Spleen (tissue), 7 donors: ENCODE measurements around the gene CNDP2.

Source experiments
- CTCF ChIP-seq, 11 experiments: fragments of 200-600 bp in 7 of 11; fragments of 450-650 bp in 4 of 11; sonication (generic) in 4 of 11; IDR thresholded peaks in 8 of 11; conservative IDR thresholded peaks in 3 of 11; 1 replicate in 7 of 11; 2 replicates in 4 of 11; pipeline versions ENCODE4 v1.4.0 to v1.8.0; 2016 to 2021; ENCODE audit warnings: antibody characterized with exemption in 11 of 11, inconsistent platforms in 4 of 11, mild to moderate bottlenecking in 1 of 11
- POLR2AphosphoS5 ChIP-seq, 3 donors: sonication (generic); formaldehyde crosslinking; IDR thresholded peaks; one replicate each; pipeline ENCODE4 v1.5.1; 2017; ENCODE audit warnings: antibody characterized with exemption in 3 of 3
- donor health status: DM: no; HTN: no; CAD: no; lungs with moderate emphysema.
- donor health status: DM: no; HTN: no; CAD: no.
- donor health status: DM: no; HTN: no; CAD: no.

- no peak for TF ChIP-seq CTCF (IDR thresholded peaks at IDR 0.05 in 8 of 11, conservative IDR thresholded peaks at IDR 0.05 in 3 of 11)
- no peak for TF ChIP-seq POLR2AphosphoS5 (IDR thresholded peaks at IDR 0.05)
Measured at GRCh38 chr18:74488864-74489263, 7.3 kb upstream of the CNDP2 start.
